Lower leg skin (tissue), 3 donors: ENCODE results near the gene CDCA5.

Experiments used
- CTCF ChIP-seq, 3 donors: fragments of 450-650 bp; IDR thresholded peaks; one replicate each; pipeline ENCODE4 v1.5.1; 2016; ENCODE audit warnings: antibody characterized with exemption in 3 of 3, mild to moderate bottlenecking in 3 of 3, moderate library complexity in 2 of 3
- POLR2A ChIP-seq, 2 donors: fragments of 450-650 bp; IDR thresholded peaks; one replicate each; pipeline ENCODE4 v1.6.1; 2016 to 2017; ENCODE audit warnings: antibody characterized with exemption in 2 of 2, mild to moderate bottlenecking in 1 of 2, moderate library complexity in 1 of 2

DNA sequence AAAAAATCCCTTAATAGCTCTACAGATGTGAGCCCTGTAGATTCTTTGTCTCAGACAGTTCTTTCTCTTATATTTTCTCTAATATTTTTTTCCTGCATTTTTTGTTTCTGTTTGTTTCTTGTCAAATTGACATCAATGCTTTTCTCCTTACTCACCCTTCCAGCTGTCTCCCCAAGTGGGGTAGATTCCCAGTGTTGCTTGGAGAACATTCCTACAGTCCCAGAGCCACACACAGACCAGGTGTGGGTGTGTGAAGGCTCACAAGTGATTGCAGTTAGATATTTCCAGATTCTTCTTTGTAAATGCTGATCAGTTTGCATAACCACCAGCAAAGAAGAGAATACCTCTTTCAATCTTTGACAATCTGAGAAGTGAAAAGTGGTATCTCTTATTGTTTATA lies 19.6 kb upstream of the CDCA5 start:
- TF ChIP-seq CTCF (IDR thresholded peaks at IDR 0.05): no peak
- no peak for TF ChIP-seq POLR2A (IDR thresholded peaks at IDR 0.05)
